Neuronal stem cell (in vitro differentiated cells): ENCODE results near the gene GYPA.
"Not testable (repeated sequence)": the region's sequence is repeated elsewhere in the genome, so short reads cannot be mapped to it uniquely, and the experiment has no call there.

Experiments
- DNase-seq: peaks from one replicate; pipeline ENCODE4 v3.0.0-alpha.2; 2013; ENCODE audit warnings: low spot score
- H2AFZ ChIP-seq: one replicate; pipeline ENCODE4 v1.6.1; 2013; ENCODE audit warnings: mild to moderate bottlenecking, low read length, inconsistent platforms
- H2AK5ac ChIP-seq: 2 replicates; pipeline ENCODE4 v1.6.1; 2013; ENCODE audit warnings: low read depth, mild to moderate bottlenecking, inconsistent platforms, low read length, moderate library complexity, mixed read lengths
- H2BK120ac ChIP-seq: 2 replicates; pipeline ENCODE4 v1.6.1; 2013; ENCODE audit warnings: low read depth, mild to moderate bottlenecking, inconsistent platforms, low read length, moderate library complexity, mixed read lengths
- H2BK12ac ChIP-seq: one replicate; pipeline ENCODE4 v1.6.1; 2013; ENCODE audit warnings: low read length, inconsistent platforms
- H2BK15ac ChIP-seq: 2 replicates; pipeline ENCODE4 v1.6.1; 2013; ENCODE audit warnings: mild to moderate bottlenecking, low read length, inconsistent platforms, mixed read lengths
- H2BK5ac ChIP-seq: one replicate; pipeline ENCODE4 v1.6.1; 2013; ENCODE audit warnings: inconsistent platforms, mild to moderate bottlenecking, low read length, moderate library complexity
- H3K14ac ChIP-seq: one replicate; pipeline ENCODE4 v1.6.1; 2013; ENCODE audit warnings: low read length, inconsistent platforms
- H3K18ac ChIP-seq: 2 replicates; pipeline ENCODE4 v1.6.1; 2013; ENCODE audit warnings: low read length, inconsistent platforms
- H3K23ac ChIP-seq: 2 replicates; pipeline ENCODE4 v1.6.1; 2013; ENCODE audit warnings: low read depth, mild to moderate bottlenecking, mixed read lengths, low read length, inconsistent platforms; ENCODE audit not compliant: poor library complexity
- H3K27ac ChIP-seq: replicated peaks from 3 replicates; pipeline ENCODE4 v1.5.1; 2013; ENCODE audit warnings: low read length, inconsistent platforms
- H3K27me3 ChIP-seq, 3 experiments: 2 replicates each; pipeline ENCODE4 v1.6.1; 2013; ENCODE audit warnings: low read length in 3 of 3, mild to moderate bottlenecking in 2 of 3, inconsistent platforms in 1 of 3, low read depth in 1 of 3, mixed read lengths in 1 of 3, moderate library complexity in 1 of 3; ENCODE audit not compliant: control insufficient read depth in 3 of 3, insufficient read depth in 3 of 3
- H3K36me3 ChIP-seq, 2 donors: replicated peaks in 1 of 2; 2 replicates each; pipeline ENCODE4 v1.6.1; 2013; ENCODE audit warnings: low read length in 2 of 2; ENCODE audit not compliant: control insufficient read depth in 2 of 2, insufficient read depth in 2 of 2
- H3K4ac ChIP-seq: 2 replicates; pipeline ENCODE4 v1.6.1; 2013; ENCODE audit warnings: inconsistent platforms, mild to moderate bottlenecking, low read length, moderate library complexity
- H3K4me1 ChIP-seq, 2 donors: 1 replicate in 1 of 2; 2 replicates in 1 of 2; pipeline ENCODE4 v1.6.1; 2013; ENCODE audit warnings: low read length in 2 of 2, low read depth in 1 of 2; ENCODE audit not compliant: control insufficient read depth in 2 of 2, insufficient read depth in 1 of 2
- H3K4me2 ChIP-seq: one replicate; pipeline ENCODE4 v1.6.1; 2013; ENCODE audit warnings: mild to moderate bottlenecking, low read length, inconsistent platforms; ENCODE audit not compliant: insufficient read depth, poor library complexity, severe bottlenecking
- H3K4me3 ChIP-seq, 2 donors: 2 replicates each; pipeline ENCODE4 v1.5.1; 2013; ENCODE audit warnings: low read length in 2 of 2, mild to moderate bottlenecking in 2 of 2, inconsistent platforms in 1 of 2, moderate library complexity in 1 of 2
- H3K79me1 ChIP-seq: one replicate; pipeline ENCODE4 v1.6.1; 2013; ENCODE audit warnings: low read depth, mild to moderate bottlenecking, inconsistent platforms, low read length, moderate library complexity
- H3K9ac ChIP-seq: one replicate; pipeline ENCODE4 v1.6.1; 2013; ENCODE audit warnings: mild to moderate bottlenecking, low read depth, low read length, inconsistent platforms; ENCODE audit not compliant: poor library complexity
- H3K9me3 ChIP-seq, 2 donors: replicated peaks in 1 of 2; 2 replicates each; pipeline versions ENCODE3 to v1.6.1; 2013; ENCODE audit warnings: low read length in 2 of 2, mild to moderate bottlenecking in 2 of 2, inconsistent platforms in 1 of 2, low read depth in 1 of 2, mixed read lengths in 1 of 2, moderate library complexity in 1 of 2; ENCODE audit not compliant: control insufficient read depth in 2 of 2, insufficient read depth in 1 of 2
- H4K8ac ChIP-seq: one replicate; pipeline ENCODE4 v1.6.1; 2013; ENCODE audit warnings: low read depth, mild to moderate bottlenecking, inconsistent platforms, low read length, moderate library complexity
- H4K91ac ChIP-seq: one replicate; pipeline ENCODE4 v1.6.1; 2013; ENCODE audit warnings: low read length, low read depth, mild to moderate bottlenecking, inconsistent platforms; ENCODE audit not compliant: poor library complexity
- WGBS, 2 donors: extraction: QIAGEN DNeasy Blood & Tissue Kit; methylation state at CpG; one replicate each; pipeline ENCODE4 v1.1.7; 2013; ENCODE audit warnings: missing lambda C conversion rate in 2 of 2, mixed read lengths in 1 of 2; ENCODE audit not compliant: insufficient read length in 2 of 2, insufficient replicate concordance in 1 of 2; ENCODE audit errors: extremely low coverage in 2 of 2; 5-methylcytosine and 5-hydroxymethylcytosine counted together

The GYPA gene

DNA sequence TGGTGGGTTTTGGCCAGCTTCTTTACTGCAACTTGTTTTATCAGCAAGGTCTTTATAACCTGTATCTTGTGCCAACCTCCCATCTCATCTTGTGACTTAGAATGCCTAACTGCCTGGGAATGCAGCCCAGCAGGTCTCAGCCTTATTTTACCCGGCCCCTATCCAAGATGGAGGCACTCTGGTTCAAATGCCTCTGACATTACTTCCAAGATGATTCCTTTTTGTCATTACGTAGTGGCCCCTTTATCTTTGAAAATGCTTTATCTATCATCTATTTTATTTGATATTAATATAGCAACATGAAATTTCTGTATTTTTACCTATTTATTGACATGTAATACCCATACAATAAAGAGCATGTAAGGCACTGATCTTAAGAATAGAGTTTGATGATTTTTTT lies 49.3 kb downstream of the GYPA start:
- DNase-seq, H3K9ac ChIP-seq, H3K18ac ChIP-seq, H4K91ac ChIP-seq, H3K79me1 ChIP-seq, H3K27ac ChIP-seq, H4K8ac ChIP-seq, H3K27me3 ChIP-seq, H2BK12ac ChIP-seq, H3K4me2 ChIP-seq, H2BK120ac ChIP-seq, H3K23ac ChIP-seq, H2BK15ac ChIP-seq, H2AK5ac ChIP-seq, H3K14ac ChIP-seq, H3K4me3 ChIP-seq, H3K36me3 ChIP-seq, H2AFZ ChIP-seq, H3K4ac ChIP-seq, H2BK5ac ChIP-seq, H3K9me3 ChIP-seq, H3K4me1 ChIP-seq: not testable (repeated sequence)
- no CpG with 5 or more reads among the region's 2 CpGs for WGBS, 2 donors

DNA sequence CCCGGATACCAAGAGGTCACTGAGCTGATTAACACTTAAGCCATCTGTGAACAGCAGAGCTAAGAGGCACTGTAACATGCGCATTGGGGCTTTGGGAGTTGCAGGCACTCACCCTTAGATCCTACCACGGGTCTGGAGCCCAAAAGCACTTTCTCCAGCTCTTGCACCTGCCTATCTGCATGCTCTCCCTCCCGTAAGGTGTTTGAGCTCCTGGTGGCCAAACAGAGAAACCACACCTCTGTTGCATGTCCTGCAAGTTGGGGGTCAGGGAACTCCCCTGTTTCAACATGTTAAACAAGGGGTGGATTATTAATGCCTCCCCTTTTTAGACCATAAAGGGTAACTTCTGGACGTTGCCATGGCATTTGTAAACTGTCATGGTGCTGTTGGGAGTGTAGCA lies 49.8 kb downstream of the GYPA start:
- Histone ChIP-seq H3K27me3 (no peaks in the 10 kb centered on the region), H2BK15ac (no peak overlapping the region), H2AFZ (no peak overlapping the region), H3K79me1 (no peaks in the 10 kb centered on the region), H3K27ac (no peak overlapping the region), H3K18ac (no peak overlapping the region), H2BK12ac (no peak overlapping the region), H3K9me3 (no peaks in the 10 kb centered on the region), H2BK120ac (no peak overlapping the region), H3K4me2 (no peak overlapping the region), H3K14ac (no peak overlapping the region), H3K4me3 (no peak overlapping the region), H3K9ac (no peak overlapping the region), H4K8ac (no peak overlapping the region), H3K4me1 (no peaks in the 10 kb centered on the region), H2AK5ac (no peak overlapping the region), H4K91ac (no peak overlapping the region), H3K36me3 (no peaks in the 10 kb centered on the region), H3K4ac (no peak overlapping the region), H3K23ac (no peak overlapping the region), H2BK5ac (no peak overlapping the region)
- no CpG with 5 or more reads among the region's 5 CpGs for WGBS, 2 donors
- DNase-seq, result no peak

DNA sequence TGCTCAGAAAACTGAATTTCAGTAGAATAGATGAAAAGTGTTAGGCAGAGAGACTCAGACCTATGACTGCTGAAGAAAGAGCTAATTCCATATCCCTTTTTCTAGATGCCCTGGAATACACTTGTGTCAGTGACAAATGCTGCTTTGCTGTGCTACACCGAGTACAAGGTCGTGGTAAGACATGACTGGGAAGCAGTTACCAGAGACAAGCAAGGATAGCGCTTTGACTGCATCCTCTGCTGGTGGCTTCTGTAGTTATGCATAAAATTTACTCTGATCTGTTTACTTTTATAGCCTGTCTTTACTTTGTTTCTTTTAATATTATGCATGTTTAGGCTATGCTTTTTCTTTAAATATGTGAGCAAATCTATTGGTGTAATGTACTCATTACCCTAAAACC lies 58.5 kb downstream of the GYPA start:
- not testable (repeated sequence) for H3K9me3 ChIP-seq, H2AK5ac ChIP-seq, H3K4me3 ChIP-seq, H3K18ac ChIP-seq, H3K27ac ChIP-seq, H3K4ac ChIP-seq, H2BK120ac ChIP-seq, H3K9ac ChIP-seq, H3K27me3 ChIP-seq, H3K79me1 ChIP-seq, H3K23ac ChIP-seq, H4K8ac ChIP-seq, H2BK12ac ChIP-seq, H2AFZ ChIP-seq, H3K36me3 ChIP-seq, H3K14ac ChIP-seq, H3K4me2 ChIP-seq, H2BK5ac ChIP-seq, H2BK15ac ChIP-seq, H3K4me1 ChIP-seq, DNase-seq, H4K91ac ChIP-seq
- WGBS, 2 donors, result no CpG with 5 or more reads among the region's 3 CpGs

DNA sequence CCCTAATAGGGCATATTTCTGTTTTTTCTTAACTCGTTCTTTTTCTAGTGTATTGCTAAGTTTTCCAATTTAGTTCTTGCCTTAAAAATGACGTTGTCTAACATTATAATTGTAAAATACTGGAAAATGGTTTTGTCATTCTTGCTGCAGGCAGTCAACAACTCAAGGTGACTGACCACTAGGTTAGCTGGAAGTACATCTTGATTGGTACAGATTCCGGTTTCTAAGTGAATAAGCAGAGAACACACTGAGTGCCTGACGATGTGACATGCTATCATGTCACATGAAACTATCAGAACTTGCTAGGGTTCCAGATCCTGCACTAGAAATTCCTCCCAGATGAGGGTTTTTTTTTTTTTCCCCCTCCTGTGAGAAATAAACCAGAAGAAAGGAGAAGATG lies 60.4 kb downstream of the GYPA start:
- H3K23ac ChIP-seq, H3K4ac ChIP-seq, H4K8ac ChIP-seq, H3K27me3 ChIP-seq, H3K4me3 ChIP-seq, H2AFZ ChIP-seq, H3K9me3 ChIP-seq, H3K36me3 ChIP-seq, H3K4me2 ChIP-seq, H3K14ac ChIP-seq, H2AK5ac ChIP-seq, H3K18ac ChIP-seq, H2BK5ac ChIP-seq, H2BK120ac ChIP-seq, H2BK15ac ChIP-seq, H2BK12ac ChIP-seq, H4K91ac ChIP-seq, DNase-seq, H3K9ac ChIP-seq, H3K4me1 ChIP-seq, H3K79me1 ChIP-seq, H3K27ac ChIP-seq: not testable (repeated sequence)
- no CpG with 5 or more reads among the region's 4 CpGs for WGBS, 2 donors
